HG03442 (cell line): Measurements from ENCODE around the gene AKAP9.
"Not testable (repeated sequence)": the region's sequence is repeated elsewhere in the genome, so short reads cannot be mapped to it uniquely, and the experiment has no call there.

Experiments used
- ATAC-seq: cut with Tn5 transposase; IDR thresholded peaks from one replicate; pipeline ENCODE4 v1.9.1; 2021; ENCODE audit warnings: mild to moderate bottlenecking, moderate library complexity; ENCODE audit not compliant: unreplicated experiment

Gene AKAP9

DNA sequence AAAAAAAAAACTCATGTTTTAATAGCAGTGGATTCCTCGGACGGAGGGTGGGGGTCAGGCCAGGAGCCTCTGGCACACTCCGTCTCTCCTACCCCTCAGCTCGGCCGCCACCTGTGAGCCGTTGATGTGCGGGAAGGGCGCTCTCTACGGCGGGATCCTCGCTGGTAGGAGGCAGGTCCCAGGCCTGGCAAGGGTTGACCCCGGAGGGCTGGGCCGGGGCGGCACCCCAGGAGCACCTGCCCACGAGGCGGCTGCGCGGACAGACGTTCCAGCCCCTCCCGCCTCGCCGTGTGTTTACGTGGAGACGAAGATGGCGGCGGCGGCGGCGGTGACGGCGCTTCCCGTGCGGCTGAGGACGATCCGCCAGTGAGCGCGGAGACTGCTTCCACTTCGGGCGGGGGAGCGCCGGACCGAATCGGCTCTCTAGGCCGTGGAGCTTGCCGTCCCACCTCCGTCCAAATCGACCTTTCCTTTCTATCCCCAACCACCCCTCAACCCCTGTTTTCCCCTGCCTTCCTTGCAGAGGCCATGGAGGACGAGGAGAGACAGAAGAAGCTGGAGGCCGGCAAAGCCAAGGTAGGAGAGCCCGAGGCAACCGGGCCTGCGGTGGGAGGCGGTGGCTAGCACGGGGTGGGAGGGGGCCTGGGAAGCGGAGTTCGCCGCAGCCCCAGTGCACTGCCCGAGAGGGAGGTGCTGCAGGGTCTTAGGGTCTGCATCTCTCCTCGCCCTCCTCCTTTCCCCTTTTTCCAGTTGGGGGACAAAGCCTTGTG, at the start of gene AKAP9:
Gene AKAP9, plus strand, starts transcription at position 291 of the 770 bp plus-strand sequence. Its CDS starts 238 bp downstream, at position 529.
- ATAC-seq: peak; percentile 98

DNA sequence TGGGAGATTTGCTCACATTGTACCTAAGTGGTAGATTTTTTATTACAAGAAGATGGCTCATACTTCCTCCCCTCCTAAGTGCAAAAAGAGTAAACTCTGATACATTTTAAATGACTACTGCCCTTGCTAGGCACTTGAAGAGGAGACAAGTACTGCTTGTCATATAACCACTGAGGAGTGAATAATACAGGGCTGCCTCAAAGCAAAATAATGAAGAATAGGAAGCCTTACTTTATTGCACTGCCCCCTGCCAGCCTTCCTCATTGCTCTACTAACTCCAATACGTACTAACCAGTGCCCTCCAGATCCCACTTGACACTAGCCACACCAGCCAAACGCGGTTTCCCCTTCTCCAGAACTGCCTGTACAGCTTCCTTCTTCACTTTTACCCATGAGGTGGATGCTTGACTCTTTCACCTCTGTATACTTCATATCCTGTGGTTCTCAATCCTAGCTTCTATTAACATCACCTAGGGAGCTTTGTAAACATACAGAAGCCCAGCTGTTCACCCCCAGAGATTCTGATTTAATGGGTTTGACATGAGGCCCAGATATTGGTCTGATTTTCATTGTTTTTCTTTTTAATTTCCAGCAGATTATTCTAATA, 48.5 kb upstream of the AKAP9 start:
- ATAC-seq: no peak

DNA sequence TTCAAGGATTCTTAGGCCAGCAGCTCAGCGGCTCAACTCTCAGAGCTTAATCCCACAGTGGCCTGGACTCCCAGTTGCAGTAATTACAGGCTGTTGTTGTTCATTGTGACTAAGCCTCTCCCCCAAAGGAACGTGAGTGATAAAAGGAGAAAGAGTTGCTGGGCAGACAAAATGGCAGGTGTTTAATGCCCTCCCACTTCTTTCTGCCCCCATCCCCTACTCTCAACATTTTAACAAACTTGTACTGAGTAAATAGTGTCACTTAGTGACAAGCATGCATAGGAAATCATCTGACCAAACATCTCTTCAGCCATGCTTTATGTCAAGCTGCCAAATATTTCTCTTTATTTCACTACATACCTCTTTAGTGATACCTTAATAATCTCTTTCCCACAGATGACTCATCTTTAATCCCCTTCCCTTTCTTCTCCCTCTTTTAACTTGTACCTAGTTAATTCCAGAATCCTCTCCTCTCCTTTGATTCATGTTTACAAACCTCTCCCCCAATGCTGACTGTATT, 47.8 kb upstream of the AKAP9 start:
- no peak for ATAC-seq

DNA sequence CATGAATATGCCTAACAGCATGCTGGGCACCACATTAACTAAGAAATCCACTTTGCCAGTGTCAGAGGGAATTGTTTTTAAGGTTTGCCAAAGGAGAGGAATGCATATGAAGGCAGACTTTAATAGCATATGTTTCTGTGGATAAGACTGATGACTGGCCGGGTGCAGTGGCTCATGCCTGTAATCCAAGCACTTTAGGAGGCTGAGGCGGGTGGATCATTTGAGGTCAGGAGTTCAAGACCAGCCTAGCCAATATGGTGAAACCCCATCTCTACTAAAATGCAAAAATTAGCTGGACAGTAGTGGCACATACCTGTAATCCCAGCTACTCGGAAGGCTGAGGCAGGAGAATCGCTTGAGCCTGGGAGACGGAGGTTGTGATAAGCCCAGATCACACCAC, 47.0 kb upstream of the AKAP9 start:
- ATAC-seq: not testable (repeated sequence)

DNA sequence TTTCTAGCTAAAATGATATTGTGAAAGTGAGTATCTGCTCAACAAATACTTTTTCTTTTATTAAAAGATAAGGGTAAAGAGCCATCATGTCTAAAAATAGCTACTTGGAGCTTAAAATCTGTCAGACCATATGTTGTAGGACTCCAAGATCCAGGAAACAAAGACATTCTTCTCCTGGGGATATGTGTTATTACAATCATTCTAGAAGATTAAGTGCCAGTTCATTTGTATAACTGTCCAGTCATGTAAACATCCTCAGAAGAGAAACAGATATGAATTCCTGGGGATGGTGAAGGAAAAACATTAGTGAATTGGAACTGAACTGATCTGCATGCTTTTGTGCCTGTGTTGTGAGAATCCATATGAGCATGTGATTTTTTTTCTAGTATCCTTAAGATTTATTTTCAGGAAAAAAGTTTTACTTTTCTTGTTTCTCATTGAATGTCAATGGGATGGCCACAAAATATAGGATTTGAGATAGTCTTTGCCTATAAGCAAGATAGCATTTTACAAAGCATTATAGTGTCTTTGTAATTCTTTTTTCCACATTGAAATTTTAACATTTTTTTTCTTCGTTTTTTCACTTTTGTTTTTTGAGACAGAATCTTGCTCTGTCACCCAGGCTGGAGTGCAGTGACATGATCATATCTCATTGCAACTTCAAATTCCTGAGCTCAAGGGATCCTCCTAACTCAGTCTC, 45.7 kb upstream of the AKAP9 start:
- ATAC-seq: no peak

DNA sequence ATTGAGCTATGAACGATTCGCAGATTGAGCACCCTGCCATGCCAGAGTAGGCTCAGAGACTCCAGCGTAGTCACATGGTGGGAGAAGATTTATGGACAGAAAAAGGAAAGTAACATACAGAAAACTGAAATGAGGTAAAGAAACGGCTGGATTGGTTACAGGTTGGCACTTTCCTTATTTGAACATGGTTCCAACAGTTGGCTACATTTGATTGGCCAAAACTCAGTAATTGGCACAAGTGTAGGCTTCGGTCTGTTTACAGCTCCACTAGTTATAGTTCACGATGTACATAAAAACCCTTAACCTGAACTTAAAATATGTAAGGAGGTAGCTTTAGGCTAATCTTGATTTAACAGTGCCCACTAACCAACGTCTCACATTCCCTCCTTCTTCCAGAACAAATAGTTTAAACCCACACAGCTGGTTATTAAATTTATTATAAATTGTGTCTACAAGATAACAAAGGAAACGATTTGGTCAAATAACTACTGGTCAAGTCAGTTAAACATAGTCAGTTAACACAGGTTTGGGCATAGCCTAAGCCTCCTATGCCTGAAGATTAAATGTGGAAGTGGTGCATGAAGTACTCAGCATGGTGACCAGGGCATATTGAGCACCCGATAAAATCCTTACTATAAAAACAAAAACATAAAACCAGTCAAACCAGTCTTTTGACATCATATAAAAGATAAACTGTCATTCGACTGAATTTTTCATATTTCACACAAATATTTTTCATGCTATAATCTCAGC, 42.2 kb upstream of the AKAP9 start:
- no peak for ATAC-seq

DNA sequence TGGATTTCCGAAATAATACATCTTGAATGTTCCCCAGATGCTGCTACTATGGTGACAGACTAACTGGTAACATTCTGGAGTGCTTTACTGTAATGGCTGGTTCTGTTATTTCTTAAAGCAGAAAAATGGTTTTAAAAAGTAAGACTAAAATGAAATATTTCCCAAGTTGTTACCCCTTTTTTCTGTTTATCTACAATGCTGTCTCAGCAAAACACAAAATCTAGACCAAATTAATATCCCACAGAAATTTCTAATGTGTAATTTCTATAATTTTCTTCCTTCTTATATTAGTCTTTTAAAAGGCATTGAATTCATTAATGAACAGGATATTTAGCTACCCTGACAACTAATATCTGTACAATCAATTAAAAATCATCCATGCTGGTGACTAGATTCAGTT, 41.1 kb upstream of the AKAP9 start:
- ATAC-seq: no peak

DNA sequence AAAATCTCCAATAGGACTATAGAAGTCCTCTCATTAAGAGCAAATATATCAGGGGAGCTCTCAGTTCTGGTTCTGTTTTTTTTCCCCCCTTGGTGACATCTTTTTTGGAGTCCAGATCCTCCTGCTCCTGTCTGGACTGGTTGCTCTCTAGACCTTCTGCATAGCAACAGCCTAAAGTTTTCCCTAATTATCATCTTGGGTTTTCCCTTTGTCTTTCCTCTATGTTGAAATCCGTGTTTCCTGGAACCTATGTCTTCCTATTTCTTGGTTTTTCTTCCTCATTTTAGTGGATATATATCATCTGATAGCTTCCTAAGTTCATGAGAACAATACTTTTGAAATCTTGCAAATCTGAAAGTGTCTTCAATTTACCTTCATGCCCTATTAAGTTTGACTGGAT, 30.5 kb upstream of the AKAP9 start:
- ATAC-seq: no peak

DNA sequence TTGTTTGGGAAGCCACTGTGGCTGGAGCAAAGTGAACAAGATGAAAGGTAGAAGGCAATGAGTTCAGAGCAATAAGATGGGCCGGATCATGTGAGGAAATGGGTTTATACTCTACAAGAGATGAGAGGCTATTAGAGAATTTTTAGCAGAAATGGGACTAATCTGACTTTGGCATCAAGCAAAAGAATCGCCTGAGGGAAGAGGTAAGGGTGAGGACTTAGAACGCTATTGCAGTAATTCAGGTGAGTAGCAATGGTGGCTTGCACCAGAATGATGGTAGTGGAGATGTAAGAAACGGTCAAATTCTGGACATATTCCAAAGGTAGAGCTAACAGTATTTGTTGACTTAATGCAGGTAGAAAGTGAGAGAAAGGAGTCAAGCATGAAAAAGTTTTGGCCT, 29.5 kb upstream of the AKAP9 start:
- ATAC-seq: no peak

DNA sequence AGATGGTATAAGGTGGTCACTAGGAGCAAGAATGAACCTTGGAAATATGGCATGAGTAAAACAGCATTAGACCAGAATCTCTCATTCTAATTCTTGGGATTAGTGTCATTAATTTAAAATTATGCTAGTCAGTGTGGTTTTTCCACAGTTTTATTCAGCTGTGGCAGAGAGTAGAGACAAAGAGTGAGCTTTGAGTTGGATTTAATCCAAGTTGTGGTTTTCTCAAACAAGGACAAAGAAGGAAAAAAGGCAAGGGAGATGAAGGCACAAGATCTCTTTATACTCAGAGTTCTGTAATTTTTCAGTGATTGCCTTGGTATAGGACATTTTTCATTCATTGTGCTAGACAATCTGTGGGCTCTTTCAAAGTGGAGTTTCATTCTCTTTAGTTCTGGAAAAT, 28.2 kb upstream of the AKAP9 start:
- ATAC-seq: no peak

DNA sequence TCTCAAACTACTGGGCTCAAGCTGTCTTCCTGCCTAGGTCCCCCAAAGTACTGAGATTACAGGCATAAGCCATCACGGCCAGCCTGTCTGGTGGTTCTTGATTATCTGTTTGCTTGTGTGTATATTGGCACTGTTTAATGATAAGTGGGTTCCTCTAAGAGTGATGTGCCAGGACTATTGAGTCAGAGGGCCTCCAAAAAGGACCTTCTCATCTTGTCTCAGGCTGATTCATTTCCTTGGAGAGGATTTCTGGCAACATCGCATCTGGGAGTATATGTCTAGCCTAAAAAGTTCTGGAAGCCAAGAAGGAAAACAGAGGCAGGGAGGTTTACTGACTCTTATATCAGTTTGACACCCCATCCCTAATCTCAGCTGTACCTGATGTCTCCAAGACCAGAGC, 27.1 kb upstream of the AKAP9 start:
- no peak for ATAC-seq

DNA sequence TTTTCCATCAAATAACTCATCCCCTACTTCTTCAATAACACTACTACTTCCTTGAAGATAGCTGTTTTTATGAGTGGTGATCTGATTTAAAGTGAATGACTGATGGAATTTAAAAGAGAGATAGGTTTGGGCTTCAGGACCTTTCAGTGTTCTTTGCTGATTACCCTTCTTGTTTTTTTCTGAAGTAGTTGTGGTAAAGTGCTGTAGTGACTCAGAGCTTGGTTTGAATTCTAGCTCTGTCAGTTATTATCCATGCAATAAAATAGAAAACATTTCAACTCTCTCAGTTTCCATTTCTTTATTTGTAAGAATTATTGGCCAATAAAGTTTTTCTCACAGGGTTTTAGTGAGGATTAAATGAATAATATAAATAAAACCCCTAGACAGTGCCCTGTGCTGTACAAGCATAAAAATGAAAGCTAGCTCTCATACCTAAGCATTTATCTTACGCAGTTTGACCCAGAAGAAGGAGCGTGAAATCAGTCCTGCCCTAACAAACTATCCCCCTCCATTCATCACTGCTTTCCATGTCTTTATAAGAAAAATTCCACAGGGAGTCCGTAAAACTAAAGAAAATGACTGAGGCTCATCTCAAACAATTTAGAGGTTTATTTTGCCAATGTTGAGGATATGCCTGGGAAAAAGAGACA, 25.1 kb upstream of the AKAP9 start:
- ATAC-seq: no peak

DNA sequence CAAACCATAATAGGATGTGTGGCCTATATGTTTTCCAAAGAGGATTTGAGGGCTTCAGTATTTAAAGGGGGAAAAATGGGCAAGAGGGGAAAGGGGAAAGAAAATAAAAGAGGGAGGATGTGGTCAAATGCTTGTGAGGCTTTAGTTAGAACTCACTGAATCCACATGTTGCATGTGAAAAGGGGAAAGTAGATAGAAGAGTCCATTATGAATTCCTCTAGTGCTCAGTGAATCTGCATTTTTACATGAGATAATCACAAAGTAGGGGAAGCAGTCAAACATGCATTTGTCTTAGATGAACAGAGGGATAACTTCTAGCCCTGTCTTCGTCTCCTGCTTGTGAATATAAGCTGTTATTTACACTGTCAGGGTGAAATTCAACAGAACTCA, 24.6 kb upstream of the AKAP9 start:
- ATAC-seq: no peak

DNA sequence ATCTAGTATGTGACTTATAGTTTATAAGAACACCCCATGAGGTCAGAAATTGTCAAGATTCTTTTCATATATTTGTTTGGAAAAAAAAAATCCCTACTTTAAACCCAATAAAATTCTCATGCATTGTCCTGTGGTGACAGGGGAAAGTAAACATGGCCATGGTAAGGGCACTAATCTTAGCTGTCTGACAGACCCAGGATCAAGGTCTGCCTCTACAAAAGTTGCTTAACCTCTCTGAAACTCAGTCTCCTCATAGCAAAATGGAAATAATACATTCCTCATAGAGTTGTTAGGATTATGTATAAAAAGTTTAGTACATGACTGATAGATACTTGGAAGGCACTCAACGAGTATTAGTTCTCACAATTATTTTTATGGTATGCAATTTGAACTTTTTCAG, 22.3 kb upstream of the AKAP9 start:
- no peak for ATAC-seq

DNA sequence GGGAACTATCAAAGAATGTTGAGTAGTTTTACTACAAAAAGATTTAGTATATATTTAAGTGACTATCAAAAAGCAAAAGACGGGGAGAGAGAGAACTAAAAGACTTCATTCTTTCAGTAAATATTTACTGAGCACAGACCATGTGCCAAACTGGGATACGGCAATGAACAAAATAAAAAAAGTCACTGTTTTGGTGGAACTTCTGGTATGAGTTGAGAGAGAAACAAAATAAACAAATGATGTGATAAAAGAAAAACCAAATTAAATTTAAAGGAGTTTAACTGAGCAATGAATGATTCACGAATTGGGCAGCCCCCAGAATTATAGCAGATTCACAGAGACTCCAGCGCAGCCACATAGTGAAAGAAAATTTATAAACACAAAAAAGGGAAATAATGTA, 17.8 kb upstream of the AKAP9 start:
- ATAC-seq: no peak

DNA sequence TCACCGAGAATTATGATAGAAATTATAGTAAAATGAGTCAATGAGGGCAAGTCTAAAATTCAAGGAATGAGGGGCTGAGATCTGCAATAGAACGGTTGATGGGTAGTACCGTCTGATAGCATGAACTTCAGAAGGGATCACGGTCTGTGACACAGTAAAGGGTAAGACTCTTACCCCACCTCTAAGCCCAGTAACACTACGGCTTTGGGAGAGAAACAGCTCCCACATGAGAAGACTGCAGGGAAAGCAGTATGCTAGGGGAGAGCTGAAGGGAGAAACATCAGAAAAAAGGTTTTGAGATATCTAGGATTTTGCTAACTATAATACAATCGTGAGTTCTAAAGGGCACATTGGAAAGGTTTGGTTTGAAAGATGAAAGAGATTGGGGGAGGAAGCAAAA, 12.8 kb upstream of the AKAP9 start:
- no peak for ATAC-seq

DNA sequence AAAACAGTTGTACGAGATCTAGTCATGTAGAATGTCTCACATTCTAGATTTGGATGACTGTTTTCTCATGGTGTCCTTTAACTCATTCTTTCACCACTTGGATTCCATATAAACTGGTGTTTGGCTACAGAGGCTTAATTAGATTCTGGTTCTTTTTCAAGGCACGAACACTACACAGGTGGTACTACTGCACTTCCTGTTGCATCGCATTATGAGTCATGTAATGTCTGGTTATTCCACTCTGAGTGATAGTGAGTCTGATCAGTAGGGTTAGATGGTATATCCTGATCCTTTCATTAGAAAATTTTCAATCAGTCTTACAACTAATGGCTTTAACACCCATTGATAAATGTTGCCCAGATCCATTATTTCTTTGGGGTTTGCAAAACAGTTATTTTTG, 11.2 kb upstream of the AKAP9 start:
- peak; percentile 95 for ATAC-seq

DNA sequence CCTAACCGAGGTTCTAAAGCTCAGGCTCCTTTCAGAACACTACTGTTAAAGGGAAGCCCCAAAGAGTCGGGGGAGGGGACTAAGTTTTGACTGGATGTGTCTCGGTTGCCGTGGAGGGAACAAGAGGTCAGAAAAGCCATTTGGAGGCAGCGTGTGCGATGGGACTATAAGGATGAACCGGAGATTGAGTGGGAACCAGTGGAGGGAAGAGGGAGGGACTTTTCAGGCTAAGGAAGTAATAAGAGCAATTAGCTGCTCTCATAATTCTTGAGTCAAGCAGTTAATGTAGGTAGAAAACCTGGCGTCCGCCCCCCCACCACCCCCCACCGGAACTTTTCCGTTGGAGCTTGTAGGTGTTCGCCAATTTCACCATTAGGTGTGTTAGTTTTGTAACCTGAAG, 491 bp upstream of the AKAP9 start:
- peak; percentile 14 for ATAC-seq

DNA sequence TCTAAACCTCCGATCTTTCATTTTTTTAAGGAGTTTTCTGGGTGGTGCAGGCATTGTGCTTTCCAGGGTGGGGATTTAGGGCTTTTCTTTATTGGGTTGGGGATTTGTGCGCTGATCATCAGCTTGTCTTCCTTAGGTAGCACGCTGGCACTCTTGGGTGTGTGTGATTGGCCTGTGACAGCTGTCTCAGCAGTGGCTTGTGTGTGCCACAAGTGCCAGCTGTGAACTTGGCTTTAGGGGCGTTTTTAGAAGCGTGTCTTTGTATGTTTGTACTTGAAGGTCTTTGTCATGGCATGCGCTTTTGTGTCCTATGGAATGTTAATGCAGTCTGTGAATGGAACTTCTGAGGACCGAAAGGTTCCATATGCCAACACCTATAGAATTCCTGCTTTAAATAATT, 788 bp downstream of the AKAP9 start:
- ATAC-seq: peak; percentile 18

DNA sequence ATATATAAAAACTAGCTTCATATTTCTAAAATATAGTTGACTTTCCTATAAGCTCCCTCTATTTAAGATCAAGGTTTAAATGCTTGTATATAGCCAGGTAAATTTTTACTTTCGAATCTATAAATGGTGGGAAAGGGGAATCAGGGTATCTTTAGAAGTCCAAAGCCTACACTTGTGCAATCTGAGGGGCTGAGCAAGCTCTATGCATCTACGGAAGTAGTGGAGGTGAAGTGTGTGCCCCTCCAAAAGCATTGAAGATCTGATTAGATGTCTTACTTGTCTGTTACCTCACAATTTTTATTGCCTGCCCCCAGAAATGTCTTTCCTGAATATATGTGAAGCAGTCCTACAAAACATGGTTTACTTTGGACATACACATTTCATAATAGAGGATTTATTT, 1.6 kb downstream of the AKAP9 start:
- no peak for ATAC-seq

DNA sequence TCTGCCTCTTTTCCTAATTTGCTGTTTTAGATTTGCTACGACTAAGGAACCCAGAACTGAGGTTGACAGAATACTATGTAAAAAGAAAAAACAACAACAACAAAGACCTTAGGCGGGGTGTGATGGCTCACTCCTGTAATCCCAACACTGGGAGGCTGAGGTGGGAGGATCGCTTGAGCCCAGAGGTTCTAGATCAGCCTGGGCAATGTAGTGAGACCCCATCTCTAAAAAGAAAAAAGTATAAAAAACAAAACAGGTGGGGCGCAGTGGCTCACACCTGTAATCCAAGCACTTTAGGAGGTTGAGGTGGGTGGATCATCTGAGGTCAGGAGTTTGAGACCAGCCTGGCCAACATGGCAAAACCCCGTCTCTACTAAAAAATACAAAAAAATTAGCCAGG, 4.3 kb downstream of the AKAP9 start:
- not testable (repeated sequence) for ATAC-seq
